GM18861 (cell line): ENCODE measurements around the gene NRF1.

Source experiments
- ATAC-seq: cut with Tn5 transposase; IDR thresholded peaks from one replicate; pipeline ENCODE4 v1.9.1; 2021; ENCODE audit not compliant: unreplicated experiment

The NRF1 gene

GRCh38 chr7:129676017-129676897 lies 64.7 kb downstream of the NRF1 start:
- ATAC-seq: no peak

- no peak for ATAC-seq
These were observed 66.3 kb downstream of the NRF1 start for GRCh38 chr7:129677796-129678195.

- no peak for ATAC-seq
These were observed 67.1 kb downstream of the NRF1 start for GRCh38 chr7:129678606-129679005.

GRCh38 chr7:129680400-129680799 lies 68.9 kb downstream of the NRF1 start:
- ATAC-seq: no peak

GRCh38 chr7:129684777-129685176 lies 73.3 kb downstream of the NRF1 start:
- no peak for ATAC-seq

- no peak for ATAC-seq
These were observed 74.5 kb downstream of the NRF1 start for GRCh38 chr7:129686063-129686462.

GRCh38 chr7:129688503-129689222 lies 77.1 kb downstream of the NRF1 start:
- ATAC-seq: no peak

- no peak for ATAC-seq
These were observed 78.6 kb downstream of the NRF1 start for GRCh38 chr7:129689995-129690581.

GRCh38 chr7:129690701-129691100 lies 79.2 kb downstream of the NRF1 start:
- no peak for ATAC-seq

- no peak for ATAC-seq
These were observed 87.2 kb downstream of the NRF1 start for GRCh38 chr7:129698516-129699418.

GRCh38 chr7:129702316-129702715 lies 90.8 kb downstream of the NRF1 start:
- no peak for ATAC-seq

- ATAC-seq: no peak
These were observed 91.3 kb downstream of the NRF1 start for GRCh38 chr7:129702761-129703338.

- no peak for ATAC-seq
These were observed 92.2 kb downstream of the NRF1 start for GRCh38 chr7:129703751-129704150.

GRCh38 chr7:129707910-129708499 lies 96.5 kb downstream of the NRF1 start:
- ATAC-seq: no peak

- no peak for ATAC-seq
These were observed 102.0 kb downstream of the NRF1 start for GRCh38 chr7:129713544-129713943.

- no peak for ATAC-seq
These were observed 103.1 kb downstream of the NRF1 start for GRCh38 chr7:129714514-129715063.

- ATAC-seq: no peak
These were observed 108.6 kb downstream of the NRF1 start for GRCh38 chr7:129719980-129720732.

- ATAC-seq: no peak
These were observed 109.5 kb downstream of the NRF1 start for GRCh38 chr7:129721068-129721467.

GRCh38 chr7:129723679-129724078 lies 112.2 kb downstream of the NRF1 start:
- no peak for ATAC-seq
